Gastrocnemius medialis (tissue), 4 donors: ENCODE measurements around the gene ZC3H18. TPM values are rescaled to one million over a fixed set of nuclear protein-coding genes. Genes with fewer than 3 reads are reported as not detected.

Experiments used
- ATAC-seq, 2 donors: fragments of 150-250 bp; one replicate each; pipeline ENCODE4 v1.9.1; 2016
- DNase-seq, 2 donors: peaks; one replicate each; pipeline ENCODE4 v3.0.0-alpha.2; 2019
- H3K27ac ChIP-seq, 4 donors: fragments of 200-600 bp; sonication (generic); 1 replicate in 1 of 4; 2 replicates in 3 of 4; pipeline ENCODE4 v1.5.1; 2016 to 2018; ENCODE audit warnings: mild to moderate bottlenecking in 2 of 4, moderate library complexity in 1 of 4
- H3K27me3 ChIP-seq, 3 donors: fragments of 200-600 bp; sonication (generic) in 2 of 3; 1 replicate in 1 of 3; 2 replicates in 2 of 3; pipeline versions ENCODE4 v1.5.1 to v1.6.0; 2016 to 2019; ENCODE audit warnings: mild to moderate bottlenecking in 1 of 3, moderate library complexity in 1 of 3
- H3K36me3 ChIP-seq, 2 donors: fragments of 200-600 bp; sonication (generic) in 1 of 2; one replicate each; pipeline ENCODE4 v1.5.1; 2017 to 2018
- H3K4me1 ChIP-seq, 2 donors: fragments of 200-600 bp; sonication (generic) in 1 of 2; one replicate each; pipeline ENCODE4 v1.5.1; 2016 to 2017; ENCODE audit warnings: mild to moderate bottlenecking in 2 of 2
- H3K4me3 ChIP-seq, 4 donors: fragments of 200-600 bp; sonication (generic) in 3 of 4; 1 replicate in 1 of 4; 2 replicates in 3 of 4; pipeline ENCODE4 v1.5.1; 2016 to 2019; ENCODE audit warnings: mild to moderate bottlenecking in 2 of 4
- H3K9me3 ChIP-seq, 3 donors: fragments of 200-600 bp; sonication (generic) in 2 of 3; 1 replicate in 1 of 3; 2 replicates in 2 of 3; pipeline ENCODE4 v1.5.1; 2016 to 2019
- POLR2A ChIP-seq, 2 donors: fragments of 450-650 bp; IDR thresholded peaks; one replicate each; pipeline ENCODE4 v1.6.1; 2017; ENCODE audit warnings: antibody characterized with exemption in 2 of 2, mild to moderate bottlenecking in 2 of 2, moderate library complexity in 2 of 2
- in situ Hi-C, 4 donors: fragments of 200-750 bp; cut with MboI; loops; one replicate each; pipeline versions ENCODE4 v1.15.0 to v1.8.0; 2017; ENCODE audit warnings: low sequenced_read_pairs in 4 of 4
- intact Hi-C: fragments of 100-400 bp; cut with DNase I; formaldehyde crosslinking; loops from one replicate; pipeline ENCODE4 v1.15.1; 2023; ENCODE audit warnings: low total_unique reads
- total RNA-seq, 4 donors: library from RNA; depleted of rRNA; stranded (reverse); fragments of >200 nt; gene quantifications; one replicate each; pipeline versions ENCODE4 v1.1.0 to v1.2.3, GENCODE V29; 2016
- TF ChIP-seq, protein P1 (sequence below), 5 experiments: fragments of 450-650 bp in 3 of 5; fragments of 200-600 bp in 2 of 5; sonication (generic) in 2 of 5; IDR thresholded peaks in 4 of 5; conservative IDR thresholded peaks in 1 of 5; 1 replicate in 4 of 5; 2 replicates in 1 of 5; pipeline ENCODE4 v1.5.1; 2016 to 2019; ENCODE audit warnings: antibody characterized with exemption in 5 of 5, mild to moderate bottlenecking in 3 of 5, moderate library complexity in 3 of 5

ZC3H18 gene
- total RNA-seq, 4 donors from 2014 or later, result 10.9 to 20.5 (median 18.4) TPM

DNA sequence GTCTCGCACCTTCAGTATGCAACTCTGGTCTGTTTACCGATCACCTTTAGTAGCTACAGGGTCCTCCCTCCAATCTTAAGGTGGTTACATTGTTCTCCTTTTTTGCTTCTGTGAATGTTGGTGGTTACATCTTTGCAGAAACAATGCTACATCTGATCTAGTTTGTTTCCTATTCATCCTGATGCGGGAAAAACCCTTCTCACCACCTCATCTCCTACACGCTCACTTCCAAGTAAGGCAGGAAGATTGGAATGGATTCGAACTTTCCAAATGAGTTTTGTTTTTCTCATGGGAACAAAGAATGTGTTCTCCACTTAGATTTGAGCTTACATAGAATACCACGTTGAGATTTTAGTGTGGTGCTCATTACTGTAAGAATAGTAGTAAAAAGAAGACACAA is 14.5 kb downstream of the ZC3H18 start:
- H3K36me3 ChIP-seq, result peaks cover 0 to 36% of the 10 kb centered on the region in 2 donors
- ATAC-seq (no peak), DNase-seq (no peak)
- no peaks in the 10 kb centered on the region for H3K27me3 ChIP-seq
- TF ChIP-seq POLR2A (IDR thresholded peaks at IDR 0.05), result no peak
- TF ChIP-seq, protein P1, sequence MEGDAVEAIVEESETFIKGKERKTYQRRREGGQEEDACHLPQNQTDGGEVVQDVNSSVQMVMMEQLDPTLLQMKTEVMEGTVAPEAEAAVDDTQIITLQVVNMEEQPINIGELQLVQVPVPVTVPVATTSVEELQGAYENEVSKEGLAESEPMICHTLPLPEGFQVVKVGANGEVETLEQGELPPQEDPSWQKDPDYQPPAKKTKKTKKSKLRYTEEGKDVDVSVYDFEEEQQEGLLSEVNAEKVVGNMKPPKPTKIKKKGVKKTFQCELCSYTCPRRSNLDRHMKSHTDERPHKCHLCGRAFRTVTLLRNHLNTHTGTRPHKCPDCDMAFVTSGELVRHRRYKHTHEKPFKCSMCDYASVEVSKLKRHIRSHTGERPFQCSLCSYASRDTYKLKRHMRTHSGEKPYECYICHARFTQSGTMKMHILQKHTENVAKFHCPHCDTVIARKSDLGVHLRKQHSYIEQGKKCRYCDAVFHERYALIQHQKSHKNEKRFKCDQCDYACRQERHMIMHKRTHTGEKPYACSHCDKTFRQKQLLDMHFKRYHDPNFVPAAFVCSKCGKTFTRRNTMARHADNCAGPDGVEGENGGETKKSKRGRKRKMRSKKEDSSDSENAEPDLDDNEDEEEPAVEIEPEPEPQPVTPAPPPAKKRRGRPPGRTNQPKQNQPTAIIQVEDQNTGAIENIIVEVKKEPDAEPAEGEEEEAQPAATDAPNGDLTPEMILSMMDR (IDR thresholded peaks at IDR 0.05 in 4 of 5, conservative IDR thresholded peaks at IDR 0.05 in 1 of 5), result no peak
- H3K4me1 ChIP-seq, result no peaks in the 10 kb centered on the region
- intact Hi-C loops, result no loop called here
- no peak overlapping the region for H3K27ac ChIP-seq
- H3K9me3 ChIP-seq, result no peaks in the 10 kb centered on the region
- in situ Hi-C loops, result no loop called here
- H3K4me3 ChIP-seq, result no peak overlapping the region

DNA sequence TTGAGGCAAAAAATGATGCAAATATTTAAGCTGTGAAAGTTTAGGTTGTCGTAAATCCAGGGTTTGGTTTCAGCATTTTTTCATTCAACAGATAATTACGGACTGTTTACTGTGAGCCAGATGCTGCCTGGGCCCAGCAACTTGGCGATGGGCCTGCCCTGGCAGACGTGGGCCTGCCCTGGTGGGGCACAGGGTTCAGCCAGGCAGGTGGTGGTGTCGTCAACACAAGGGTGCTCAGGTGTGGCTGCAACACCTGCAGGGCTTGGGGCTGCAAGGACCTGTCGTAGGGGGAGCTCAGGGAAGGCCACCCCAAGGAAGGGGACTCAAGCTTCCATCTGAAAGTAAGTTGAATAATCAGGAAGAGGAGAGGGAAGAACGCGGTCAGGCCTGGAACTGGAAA is 15.1 kb downstream of the ZC3H18 start:
- no peak overlapping the region for H3K27ac ChIP-seq
- DNase-seq (no peak), ATAC-seq (no peak)
- H3K4me3 ChIP-seq, result no peak overlapping the region
- no peaks in the 10 kb centered on the region for H3K4me1 ChIP-seq
- no peaks in the 10 kb centered on the region for H3K9me3 ChIP-seq
- TF ChIP-seq, protein P1 (IDR thresholded peaks at IDR 0.05 in 4 of 5, conservative IDR thresholded peaks at IDR 0.05 in 1 of 5), result no peak
- no peak for TF ChIP-seq POLR2A (IDR thresholded peaks at IDR 0.05)
- intact Hi-C loops, result no loop called here
- peaks cover 0 to 42% of the 10 kb centered on the region in 2 donors for H3K36me3 ChIP-seq
- in situ Hi-C loops, result no loop called here
- no peaks in the 10 kb centered on the region for H3K27me3 ChIP-seq

DNA sequence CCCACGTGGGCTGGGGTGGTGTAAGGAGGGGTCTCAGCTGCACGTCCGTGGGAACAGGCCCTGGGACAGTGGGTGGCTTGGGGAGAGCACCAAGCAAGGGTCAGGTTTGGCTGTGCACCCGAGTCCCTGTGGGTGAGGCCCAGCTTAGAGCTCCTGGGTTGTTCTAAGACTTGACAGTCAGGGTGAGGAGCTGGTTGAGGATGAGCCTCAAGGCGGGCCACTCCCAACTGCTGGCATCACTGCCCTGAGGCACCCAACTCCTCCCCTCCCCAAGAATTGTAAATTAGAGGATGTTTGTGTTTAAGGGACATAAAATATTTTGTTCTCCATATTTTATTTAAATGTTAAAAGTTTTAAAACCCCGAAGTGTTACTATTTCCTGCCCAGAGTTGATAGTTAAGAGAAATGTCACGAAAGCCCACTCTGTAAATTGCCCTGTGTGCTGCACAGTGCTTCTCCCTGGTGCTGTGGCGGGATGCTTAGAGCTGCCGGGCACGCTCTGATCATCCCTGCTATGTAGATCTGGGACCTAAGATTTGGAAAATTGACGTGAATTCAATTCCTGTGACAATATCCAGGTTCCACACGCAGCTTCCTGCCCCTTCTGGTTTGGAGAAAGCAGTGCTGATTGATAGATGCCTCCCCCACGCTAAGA is 15.9 kb downstream of the ZC3H18 start:
- TF ChIP-seq, protein P1 (IDR thresholded peaks at IDR 0.05 in 4 of 5, conservative IDR thresholded peaks at IDR 0.05 in 1 of 5), result no peak
- TF ChIP-seq POLR2A (IDR thresholded peaks at IDR 0.05), result no peak
- DNase-seq, result no peak
- no peak overlapping the region for H3K27ac ChIP-seq
- ATAC-seq, result no peak
- in situ Hi-C loops (no loop called here), intact Hi-C loops (no loop called here)
- no peaks in the 10 kb centered on the region for H3K27me3 ChIP-seq
- H3K4me3 ChIP-seq, result no peak overlapping the region
- no peaks in the 10 kb centered on the region for H3K9me3 ChIP-seq
- peaks cover 0 to 35% of the 10 kb centered on the region in 2 donors for H3K36me3 ChIP-seq
- H3K4me1 ChIP-seq, result no peaks in the 10 kb centered on the region

DNA sequence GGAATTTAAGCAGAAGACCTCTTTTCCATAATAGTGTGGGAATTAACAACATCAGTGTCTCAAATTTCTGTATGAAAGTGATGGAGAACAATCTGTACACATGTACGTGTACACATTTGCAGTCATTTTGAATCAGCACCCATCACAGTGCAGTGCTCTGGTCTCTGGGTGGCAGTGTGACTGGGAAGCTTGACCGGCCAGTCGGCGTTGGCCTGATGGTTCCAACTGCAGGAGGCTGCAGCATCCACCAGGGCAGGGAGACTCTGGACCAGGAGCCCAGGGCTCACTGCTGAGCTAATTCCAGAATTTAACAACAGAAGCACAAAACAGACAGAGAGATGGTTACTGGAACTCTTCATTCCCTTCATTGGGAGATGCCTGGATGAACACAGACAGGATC is 17.9 kb downstream of the ZC3H18 start:
- H3K36me3 ChIP-seq, result peaks cover 0 to 35% of the 10 kb centered on the region in 2 donors
- H3K9me3 ChIP-seq, result no peaks in the 10 kb centered on the region
- no peak overlapping the region for H3K27ac ChIP-seq
- H3K4me1 ChIP-seq, result no peaks in the 10 kb centered on the region
- H3K4me3 ChIP-seq, result no peak overlapping the region
- TF ChIP-seq, protein P1 (IDR thresholded peaks at IDR 0.05 in 4 of 5, conservative IDR thresholded peaks at IDR 0.05 in 1 of 5), result no peak
- no peak for TF ChIP-seq POLR2A (IDR thresholded peaks at IDR 0.05)
- ATAC-seq, result no peak
- in situ Hi-C loops, result no loop called here
- DNase-seq, result no peak
- no peaks in the 10 kb centered on the region for H3K27me3 ChIP-seq
- intact Hi-C loops, result no loop called here

DNA sequence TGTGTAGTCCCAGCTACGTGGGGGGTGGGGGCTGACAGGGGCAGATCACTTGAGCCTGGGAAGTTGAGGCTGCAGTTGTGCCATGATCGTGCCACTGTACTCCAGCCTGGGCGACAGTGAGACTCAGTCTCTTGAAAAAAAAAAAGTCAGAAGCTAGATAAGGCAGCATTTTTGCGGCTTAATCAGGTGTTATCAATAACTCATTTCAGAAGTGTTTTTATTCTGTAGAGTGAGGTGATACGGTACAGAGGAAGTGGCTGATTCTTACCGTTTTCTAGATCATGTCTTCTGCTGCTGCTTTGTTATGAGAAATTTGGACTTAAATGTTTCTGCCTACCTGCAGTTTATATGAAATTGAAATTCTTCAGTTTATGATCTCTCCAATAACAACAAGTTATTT is 18.6 kb downstream of the ZC3H18 start:
- intact Hi-C loops, result no loop called here
- no peaks in the 10 kb centered on the region for H3K9me3 ChIP-seq
- no peaks in the 10 kb centered on the region for H3K4me1 ChIP-seq
- TF ChIP-seq, protein P1 (IDR thresholded peaks at IDR 0.05 in 4 of 5, conservative IDR thresholded peaks at IDR 0.05 in 1 of 5), result no peak
- no peak for TF ChIP-seq POLR2A (IDR thresholded peaks at IDR 0.05)
- in situ Hi-C loops, result no loop called here
- no peak for ATAC-seq
- DNase-seq, result no peak
- H3K36me3 ChIP-seq, result peaks cover 0 to 35% of the 10 kb centered on the region in 2 donors
- H3K27ac ChIP-seq, result no peak overlapping the region
- no peaks in the 10 kb centered on the region for H3K27me3 ChIP-seq
- no peak overlapping the region for H3K4me3 ChIP-seq
